ENCODE data around the gene HOXA7.

The HOXA7 gene

GRCh38 chr7:27134392-27134791 lies 22.1 kb downstream of the HOXA7 start:
- FAIRE-seq (no peak), DNase-seq (ENCODE audit: insufficient read length, low spot score) (no peak)
- TF ChIP-seq SPI1 (IDR thresholded peaks at IDR 0.05; ENCODE audit: low read depth, low read length), result no peak
- TF ChIP-seq POLR2A (IDR thresholded peaks at IDR 0.05; ENCODE audit: low read depth, low read length), result no peak
- no peak for TF ChIP-seq POU2F2 (IDR thresholded peaks at IDR 0.05; ENCODE audit: low read depth, low read length)
- TF ChIP-seq PAX5 (IDR thresholded peaks at IDR 0.05; ENCODE audit: insufficient read depth, low read length, severe bottlenecking), result no peak
- TF ChIP-seq POLR2AphosphoS5 (IDR thresholded peaks at IDR 0.05; ENCODE audit: low read depth, low read length), result no peak
- no peak for TF ChIP-seq TAF1 (IDR thresholded peaks at IDR 0.05; ENCODE audit: low read depth, low read length)

GRCh38 chr7:27133409-27134231 lies 22.9 kb downstream of the HOXA7 start:
- no peak for TF ChIP-seq POLR2A (IDR thresholded peaks at IDR 0.05; ENCODE audit: low read depth, low read length)
- no peak for TF ChIP-seq TAF1 (IDR thresholded peaks at IDR 0.05; ENCODE audit: low read depth, low read length)
- no peak for TF ChIP-seq PAX5 (IDR thresholded peaks at IDR 0.05; ENCODE audit: insufficient read depth, low read length, severe bottlenecking)
- TF ChIP-seq SPI1 (IDR thresholded peaks at IDR 0.05; ENCODE audit: low read depth, low read length), result no peak
- TF ChIP-seq POU2F2 (IDR thresholded peaks at IDR 0.05; ENCODE audit: low read depth, low read length), result no peak
- TF ChIP-seq POLR2AphosphoS5 (IDR thresholded peaks at IDR 0.05; ENCODE audit: low read depth, low read length), result no peak
- DNase-seq (ENCODE audit: insufficient read length, low spot score), result no peak
- no peak for FAIRE-seq

GRCh38 chr7:27132978-27133377 lies 23.5 kb downstream of the HOXA7 start:
- TF ChIP-seq PAX5 (IDR thresholded peaks at IDR 0.05; ENCODE audit: insufficient read depth, low read length, severe bottlenecking) (no peak), POU2F2 (IDR thresholded peaks at IDR 0.05; ENCODE audit: low read depth, low read length) (no peak), TAF1 (IDR thresholded peaks at IDR 0.05; ENCODE audit: low read depth, low read length) (no peak), SPI1 (IDR thresholded peaks at IDR 0.05; ENCODE audit: low read depth, low read length) (no peak), POLR2A (IDR thresholded peaks at IDR 0.05; ENCODE audit: low read depth, low read length) (no peak), POLR2AphosphoS5 (IDR thresholded peaks at IDR 0.05; ENCODE audit: low read depth, low read length) (no peak)
- no peak for DNase-seq (ENCODE audit: insufficient read length, low spot score)
- FAIRE-seq, result no peak

GRCh38 chr7:27132214-27132613 lies 24.3 kb downstream of the HOXA7 start:
- TF ChIP-seq POLR2AphosphoS5 (IDR thresholded peaks at IDR 0.05; ENCODE audit: low read depth, low read length), result no peak
- TF ChIP-seq TAF1 (IDR thresholded peaks at IDR 0.05; ENCODE audit: low read depth, low read length), result no peak
- TF ChIP-seq POU2F2 (IDR thresholded peaks at IDR 0.05; ENCODE audit: low read depth, low read length), result no peak
- no peak for TF ChIP-seq SPI1 (IDR thresholded peaks at IDR 0.05; ENCODE audit: low read depth, low read length)
- TF ChIP-seq POLR2A (IDR thresholded peaks at IDR 0.05; ENCODE audit: low read depth, low read length), result no peak
- TF ChIP-seq PAX5 (IDR thresholded peaks at IDR 0.05; ENCODE audit: insufficient read depth, low read length, severe bottlenecking), result no peak
- FAIRE-seq (no peak), DNase-seq (ENCODE audit: insufficient read length, low spot score) (no peak)

DNA sequence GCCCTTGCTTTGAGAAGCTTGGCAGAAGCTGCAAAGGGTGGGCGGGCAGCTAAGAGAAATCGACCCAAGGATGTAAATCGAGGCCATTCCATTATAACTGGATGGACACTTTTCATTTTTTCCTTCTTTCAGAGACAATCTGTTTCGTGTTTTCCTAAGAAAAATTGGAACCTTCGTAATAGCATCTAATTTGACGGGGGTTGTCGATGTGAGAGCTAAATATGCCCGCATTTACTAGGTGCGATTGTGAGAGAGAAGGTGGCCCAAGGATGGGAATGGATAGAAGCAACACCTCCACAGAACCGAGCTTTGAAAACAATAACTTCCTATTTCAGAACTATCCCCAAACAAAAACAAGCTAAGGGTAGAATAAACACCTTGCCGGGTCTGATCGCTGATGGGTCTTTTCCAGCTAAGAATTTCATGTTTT lies 25.1 kb downstream of the HOXA7 start:
- DNase-seq (ENCODE audit: insufficient read length, low spot score) (no peak), FAIRE-seq (no peak)
- no peak for TF ChIP-seq PAX5 (IDR thresholded peaks at IDR 0.05; ENCODE audit: insufficient read depth, low read length, severe bottlenecking)
- TF ChIP-seq POLR2AphosphoS5 (IDR thresholded peaks at IDR 0.05; ENCODE audit: low read depth, low read length), result no peak
- no peak for TF ChIP-seq POLR2A (IDR thresholded peaks at IDR 0.05; ENCODE audit: low read depth, low read length)
- no peak for TF ChIP-seq TAF1 (IDR thresholded peaks at IDR 0.05; ENCODE audit: low read depth, low read length)
- no peak for TF ChIP-seq SPI1 (IDR thresholded peaks at IDR 0.05; ENCODE audit: low read depth, low read length)
- TF ChIP-seq POU2F2 (IDR thresholded peaks at IDR 0.05; ENCODE audit: low read depth, low read length), result no peak

DNA sequence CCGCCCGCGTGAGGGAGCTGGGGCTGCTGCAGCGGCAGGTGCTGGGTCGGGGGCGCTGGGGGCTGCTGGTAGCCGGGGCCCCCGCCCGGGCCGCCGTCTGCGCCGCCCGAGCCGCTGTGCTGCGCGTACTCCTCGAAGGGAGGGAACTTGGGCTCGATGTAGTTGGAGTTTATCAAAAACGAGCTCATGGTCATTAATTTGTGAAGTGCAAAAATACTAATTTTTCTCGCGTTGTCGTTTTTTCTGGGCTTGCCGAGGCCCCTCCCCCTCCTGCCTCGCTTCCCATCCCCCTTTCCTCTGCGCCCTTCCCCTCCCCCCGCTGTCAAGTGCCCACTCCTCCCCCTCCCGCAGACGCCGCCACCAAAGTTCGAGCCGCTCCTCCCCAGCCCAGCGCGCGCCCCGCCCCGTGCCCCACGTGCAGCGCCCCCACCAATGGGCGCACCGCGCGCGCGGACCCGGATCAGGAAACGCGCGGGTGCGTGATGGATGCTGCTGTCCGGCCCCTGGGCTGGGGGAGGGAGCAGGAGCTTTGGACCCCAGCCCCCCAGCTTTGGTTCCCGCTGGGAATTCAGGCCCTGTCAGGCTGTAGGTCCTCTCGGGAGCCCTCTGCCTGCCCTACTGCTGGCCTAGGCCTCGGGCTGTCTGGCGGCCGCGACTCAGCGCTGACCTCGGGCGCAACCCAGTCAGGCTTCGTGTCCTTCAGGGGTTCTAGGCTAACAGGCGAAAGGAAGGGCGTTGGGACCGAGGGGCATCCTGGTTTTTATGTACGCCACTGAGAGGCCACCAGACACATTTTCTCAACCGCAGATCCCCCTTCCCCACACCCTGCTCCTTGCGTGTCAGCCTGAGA lies 25.7 kb downstream of the HOXA7 start, which contains the start of gene HOXA4:
Gene HOXA4, minus strand, starts transcription at position 218 of the 850 bp plus-strand sequence. Its CDS starts 24 bp downstream, at position 194.
- no peak for DNase-seq (ENCODE audit: insufficient read length, low spot score)
- no peak for TF ChIP-seq POU2F2 (IDR thresholded peaks at IDR 0.05; ENCODE audit: low read depth, low read length)
- no peak for TF ChIP-seq PAX5 (IDR thresholded peaks at IDR 0.05; ENCODE audit: insufficient read depth, low read length, severe bottlenecking)
- no peak for TF ChIP-seq POLR2A (IDR thresholded peaks at IDR 0.05; ENCODE audit: low read depth, low read length)
- no peak for TF ChIP-seq TAF1 (IDR thresholded peaks at IDR 0.05; ENCODE audit: low read depth, low read length)
- no peak for TF ChIP-seq SPI1 (IDR thresholded peaks at IDR 0.05; ENCODE audit: low read depth, low read length)
- no peak for TF ChIP-seq POLR2AphosphoS5 (IDR thresholded peaks at IDR 0.05; ENCODE audit: low read depth, low read length)
- FAIRE-seq, result no peak

GRCh38 chr7:27129729-27130539 lies 26.5 kb downstream of the HOXA7 start:
- FAIRE-seq, result no peak
- no peak for DNase-seq (ENCODE audit: insufficient read length, low spot score)
- no peak for TF ChIP-seq POU2F2 (IDR thresholded peaks at IDR 0.05; ENCODE audit: low read depth, low read length)
- TF ChIP-seq TAF1 (IDR thresholded peaks at IDR 0.05; ENCODE audit: low read depth, low read length), result no peak
- TF ChIP-seq PAX5 (IDR thresholded peaks at IDR 0.05; ENCODE audit: insufficient read depth, low read length, severe bottlenecking), result no peak
- TF ChIP-seq POLR2A (IDR thresholded peaks at IDR 0.05; ENCODE audit: low read depth, low read length), result no peak
- no peak for TF ChIP-seq POLR2AphosphoS5 (IDR thresholded peaks at IDR 0.05; ENCODE audit: low read depth, low read length)
- no peak for TF ChIP-seq SPI1 (IDR thresholded peaks at IDR 0.05; ENCODE audit: low read depth, low read length)
